SU-DHL-6 (cell line): ENCODE measurements around the gene BEAN1.

Experiments used
- H2AFZ ChIP-seq: fragments of 200-600 bp; sonication (generic); 2 replicates; pipeline ENCODE4 v1.6.1; 2014; ENCODE audit warnings: low read depth, mild to moderate bottlenecking, moderate library complexity, mixed read lengths, antibody characterized with exemption, low read length; ENCODE audit not compliant: severe bottlenecking
- H3F3A ChIP-seq: fragments of 200-600 bp; shearing (Covaris generic); 2 replicates; pipeline ENCODE4 v1.6.0; 2016; ENCODE audit warnings: antibody characterized with exemption, mild to moderate bottlenecking; ENCODE audit not compliant: insufficient read depth
- H3K27ac ChIP-seq: fragments of 200-600 bp; sonication (generic); 2 replicates; pipeline ENCODE4 v1.5.1; 2016; ENCODE audit warnings: low read depth, mild to moderate bottlenecking, low read length, moderate library complexity, mixed read lengths
- H3K27me3 ChIP-seq: fragments of 200-600 bp; sonication (generic), shearing (Covaris generic); 2 replicates; pipeline ENCODE4 v1.6.0; 2014; ENCODE audit warnings: mild to moderate bottlenecking, low read length
- H3K36me3 ChIP-seq: fragments of 200-600 bp; sonication (generic); 2 replicates; pipeline ENCODE4 v1.6.1; 2014; ENCODE audit warnings: mild to moderate bottlenecking, low read length, mixed read lengths
- H3K4me2 ChIP-seq: fragments of 300-600, 200-600 bp; shearing (Covaris generic), sonication (generic); 2 replicates; pipeline ENCODE4 v1.6.0; 2014; ENCODE audit warnings: low read length, low read depth, mild to moderate bottlenecking; ENCODE audit not compliant: poor library complexity, severe bottlenecking
- H3K4me3 ChIP-seq: fragments of 200-600 bp; sonication (generic); 2 replicates; pipeline ENCODE4 v1.5.1; 2014; ENCODE audit warnings: antibody characterized with exemption, low read length, mild to moderate bottlenecking, mixed read lengths; ENCODE audit not compliant: insufficient read depth, poor library complexity, severe bottlenecking
- H3K79me2 ChIP-seq: fragments of 200-600 bp; sonication (generic); 2 replicates; pipeline ENCODE4 v1.6.1; 2014; ENCODE audit warnings: mild to moderate bottlenecking, low read length, moderate library complexity; ENCODE audit not compliant: insufficient read depth
- H3K9ac ChIP-seq: fragments of 200-600 bp; sonication (generic); 2 replicates; pipeline ENCODE4 v1.7.0; 2014; ENCODE audit warnings: mild to moderate bottlenecking, low read length
- H3K9me2 ChIP-seq: fragments of 200-600 bp; sonication (generic); replicated peaks from 2 replicates; pipeline ENCODE4 v1.6.1; 2014; ENCODE audit warnings: low read length; ENCODE audit not compliant: insufficient read depth
- H3K9me3 ChIP-seq: fragments of 200-600 bp; sonication (generic); 2 replicates; pipeline ENCODE4 v1.6.1; 2014; ENCODE audit warnings: low read length, mixed read lengths; ENCODE audit not compliant: insufficient read depth
- H4K20me1 ChIP-seq: fragments of 200-600 bp; sonication (generic); 2 replicates; pipeline ENCODE4 v1.6.1; 2014; ENCODE audit warnings: low read depth, mild to moderate bottlenecking, antibody characterized with exemption, low read length, moderate library complexity, mixed read lengths
- EZH2phosphoT487 ChIP-seq: fragments of 200-600 bp; sonication (generic), shearing (Covaris generic); conservative IDR thresholded peaks from 2 replicates; pipeline ENCODE4 v1.6.1; 2018; ENCODE audit warnings: mild to moderate bottlenecking, antibody characterized with exemption, low read length, moderate library complexity, mixed read lengths
- TF ChIP-seq, protein P1 (sequence below): fragments of 200-600 bp; sonication (generic); IDR thresholded peaks from one replicate; pipeline ENCODE4 v1.5.1; 2017; ENCODE audit warnings: antibody characterized with exemption, mild to moderate bottlenecking, low read length, moderate library complexity; ENCODE audit not compliant: insufficient read depth, poor library complexity, severe bottlenecking

The BEAN1 gene

GRCh38 chr16:66521252-66521713 lies 94.2 kb downstream of the BEAN1 start:
- Histone ChIP-seq H3K9me2 (no peaks in the 10 kb centered on the region), H3K27me3 (no peaks in the 10 kb centered on the region), H3K9me3 (no peaks in the 10 kb centered on the region), H3K4me2 (no peak overlapping the region), H3K9ac (no peak overlapping the region), H3K36me3 (no peaks in the 10 kb centered on the region), H2AFZ (no peak overlapping the region), H4K20me1 (no peaks in the 10 kb centered on the region), H3F3A (peaks cover 32% of the 10 kb centered on the region), H3K27ac (no peak overlapping the region), H3K4me3 (no peak overlapping the region), H3K79me2 (no peaks in the 10 kb centered on the region)
- TF ChIP-seq EZH2phosphoT487: no peak
- TF ChIP-seq, protein P1, sequence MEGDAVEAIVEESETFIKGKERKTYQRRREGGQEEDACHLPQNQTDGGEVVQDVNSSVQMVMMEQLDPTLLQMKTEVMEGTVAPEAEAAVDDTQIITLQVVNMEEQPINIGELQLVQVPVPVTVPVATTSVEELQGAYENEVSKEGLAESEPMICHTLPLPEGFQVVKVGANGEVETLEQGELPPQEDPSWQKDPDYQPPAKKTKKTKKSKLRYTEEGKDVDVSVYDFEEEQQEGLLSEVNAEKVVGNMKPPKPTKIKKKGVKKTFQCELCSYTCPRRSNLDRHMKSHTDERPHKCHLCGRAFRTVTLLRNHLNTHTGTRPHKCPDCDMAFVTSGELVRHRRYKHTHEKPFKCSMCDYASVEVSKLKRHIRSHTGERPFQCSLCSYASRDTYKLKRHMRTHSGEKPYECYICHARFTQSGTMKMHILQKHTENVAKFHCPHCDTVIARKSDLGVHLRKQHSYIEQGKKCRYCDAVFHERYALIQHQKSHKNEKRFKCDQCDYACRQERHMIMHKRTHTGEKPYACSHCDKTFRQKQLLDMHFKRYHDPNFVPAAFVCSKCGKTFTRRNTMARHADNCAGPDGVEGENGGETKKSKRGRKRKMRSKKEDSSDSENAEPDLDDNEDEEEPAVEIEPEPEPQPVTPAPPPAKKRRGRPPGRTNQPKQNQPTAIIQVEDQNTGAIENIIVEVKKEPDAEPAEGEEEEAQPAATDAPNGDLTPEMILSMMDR: no peak

- peaks cover 25% of the 10 kb centered on the region for H3F3A ChIP-seq
- no peak overlapping the region for H3K27ac ChIP-seq
- no peaks in the 10 kb centered on the region for H3K9me2 ChIP-seq
- H3K79me2 ChIP-seq: no peaks in the 10 kb centered on the region
- no peak overlapping the region for H3K4me2 ChIP-seq
- no peaks in the 10 kb centered on the region for H3K36me3 ChIP-seq
- no peak for TF ChIP-seq EZH2phosphoT487
- TF ChIP-seq, protein P1: no peak
- H4K20me1 ChIP-seq: no peaks in the 10 kb centered on the region
- H3K9ac ChIP-seq: no peak overlapping the region
- H2AFZ ChIP-seq: no peak overlapping the region
- no peaks in the 10 kb centered on the region for H3K9me3 ChIP-seq
- no peak overlapping the region for H3K4me3 ChIP-seq
- H3K27me3 ChIP-seq: no peaks in the 10 kb centered on the region
These were observed 95.1 kb downstream of the BEAN1 start for GRCh38 chr16:66521951-66522771.

- Histone ChIP-seq H3K27ac (peak overlapping the region; percentile 90), H3K4me2 (peak overlapping the region; percentile 66)
These were observed 95.9 kb downstream of the BEAN1 start for GRCh38 chr16:66522816-66523590.

More at GRCh38 chr16:66522816-66523590, 95.9 kb downstream of the BEAN1 start:
- H3K9me3 ChIP-seq: no peaks in the 10 kb centered on the region
- H2AFZ ChIP-seq: no peak overlapping the region
- H3K36me3 ChIP-seq: no peaks in the 10 kb centered on the region
- H3K27me3 ChIP-seq: no peaks in the 10 kb centered on the region
- no peaks in the 10 kb centered on the region for H4K20me1 ChIP-seq
- no peak overlapping the region for H3K4me3 ChIP-seq
- no peak for TF ChIP-seq EZH2phosphoT487
- TF ChIP-seq, protein P1: no peak
- peaks cover 17% of the 10 kb centered on the region for H3F3A ChIP-seq
- H3K79me2 ChIP-seq: no peaks in the 10 kb centered on the region
- H3K9me2 ChIP-seq: no peaks in the 10 kb centered on the region
- H3K9ac ChIP-seq: peak overlapping the region; percentile 30
